HL-60/S4 treated with retinoic acid at 250 ng/mL for 4 days and 3 days (cell line): Measurements from ENCODE around the gene AP1M2.
"Not testable (repeated sequence)": the region's sequence is repeated elsewhere in the genome, so short reads cannot be mapped to it uniquely, and the experiment has no call there.

Source experiments
- in situ Hi-C: fragments of 300-500 bp; cut with MboI; formaldehyde crosslinking; loops from 2 replicates; pipeline ENCODE4 v1.7.0; 2022; ENCODE audit warnings: low sequenced_read_pairs

AP1M2 gene

GRCh38 chr19:10566408-10566657 lies 20.8 kb downstream of the AP1M2 start:
- in situ Hi-C loops = no loop called here

GRCh38 chr19:10565567-10566407 lies 21.3 kb downstream of the AP1M2 start, which contains the start of gene KRI1:
KRI1 (minus strand) TSS chr19:10566010; CDS start chr19:10565999, 11 bp downstream.
- in situ Hi-C loops = no loop called here

- in situ Hi-C loops = no loop called here
These were observed 22.0 kb downstream of the AP1M2 start for GRCh38 chr19:10565028-10565566.

- in situ Hi-C loops = no loop called here
These were observed 24.5 kb downstream of the AP1M2 start for GRCh38 chr19:10562609-10563008.

- in situ Hi-C loops = no loop called here
These were observed 27.0 kb downstream of the AP1M2 start for GRCh38 chr19:10560154-10560553.

GRCh38 chr19:10557603-10558197 lies 29.4 kb downstream of the AP1M2 start:
- in situ Hi-C loops = no loop called here

GRCh38 chr19:10555610-10555973 lies 31.5 kb downstream of the AP1M2 start:
- in situ Hi-C loops = no loop called here

GRCh38 chr19:10554760-10555609 lies 32.1 kb downstream of the AP1M2 start:
- in situ Hi-C loops = no loop called here

- in situ Hi-C loops = no loop called here
These were observed 33.1 kb downstream of the AP1M2 start for GRCh38 chr19:10553943-10554381.

- in situ Hi-C loops = no loop called here
These were observed 33.9 kb downstream of the AP1M2 start for GRCh38 chr19:10553087-10553667.

GRCh38 chr19:10552510-10553053 lies 34.5 kb downstream of the AP1M2 start:
- in situ Hi-C loops = no loop called here

- in situ Hi-C loops = no loop called here
These were observed 35.3 kb downstream of the AP1M2 start for GRCh38 chr19:10551698-10552301.

- in situ Hi-C loops = not testable (repeated sequence)
These were observed 36.1 kb downstream of the AP1M2 start for GRCh38 chr19:10551006-10551405.

- in situ Hi-C loops = no loop called here
These were observed 36.8 kb downstream of the AP1M2 start for GRCh38 chr19:10550336-10550735.

GRCh38 chr19:10549733-10550132 lies 37.4 kb downstream of the AP1M2 start:
- in situ Hi-C loops = no loop called here

GRCh38 chr19:10548746-10549276 lies 38.3 kb downstream of the AP1M2 start:
- in situ Hi-C loops = no loop called here

- in situ Hi-C loops = no loop called here
These were observed 40.3 kb downstream of the AP1M2 start for GRCh38 chr19:10546817-10547216.

GRCh38 chr19:10544753-10545251 lies 42.3 kb downstream of the AP1M2 start:
- in situ Hi-C loops = no loop called here

- in situ Hi-C loops = no loop called here
These were observed 42.8 kb downstream of the AP1M2 start for GRCh38 chr19:10544242-10544752.
